ENCODE data around the gene ANKDD1B. TPM values are rescaled to one million over a fixed set of nuclear protein-coding genes. Genes with fewer than 3 reads are reported as not detected.

ANKDD1B gene
- total RNA-seq, 5 donors from 2014 or later (not counting 1 experiment from before 2014, with no cell fraction given) = 0.28 to 0.85 (median 0.33) TPM; not detected in 1

DNA sequence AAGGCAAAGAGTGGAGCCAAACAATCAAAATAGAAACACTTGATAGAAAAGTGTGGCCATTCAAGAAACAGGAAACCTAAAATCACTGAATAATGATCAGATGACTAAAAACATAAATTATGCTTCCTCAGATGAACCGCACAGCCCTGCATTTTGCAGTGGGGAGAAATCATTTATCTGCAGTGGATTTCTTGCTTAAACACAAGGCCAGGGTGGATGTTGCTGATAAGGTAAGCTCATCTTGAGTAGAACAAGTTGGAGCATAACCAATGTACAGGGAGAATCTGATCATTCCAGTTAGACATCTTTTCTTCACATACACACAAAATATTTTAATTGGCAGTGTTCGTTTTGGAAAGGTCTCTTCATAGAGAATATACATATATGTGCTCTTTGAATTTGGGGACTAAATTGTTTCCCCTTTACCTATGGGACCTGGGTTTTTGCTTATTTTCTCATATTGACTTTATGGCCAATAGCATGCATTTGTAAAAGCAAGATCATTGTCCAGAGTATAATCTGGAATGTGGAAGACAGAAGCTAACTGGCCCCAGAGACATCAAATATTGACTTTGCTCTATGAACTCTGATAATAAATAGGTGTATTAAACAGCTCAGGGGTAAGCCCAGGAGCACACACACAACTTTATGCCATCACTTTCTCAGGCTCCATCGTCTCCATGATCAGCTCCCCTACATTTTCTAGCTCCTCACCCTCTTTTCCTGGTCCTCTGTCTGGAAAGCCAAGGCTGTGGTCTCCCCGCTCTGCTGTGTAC is 9.1 kb downstream of the ANKDD1B start:
- no peak overlapping the region for H3K27ac ChIP-seq (ENCODE audit: low read length)
- H3K36me3 Mint-ChIP-seq = peaks cover 4% of the 10 kb centered on the region
- no peaks in the 10 kb centered on the region for H3K9me3 ChIP-seq
- no CpG with 5 or more reads among the region's 4 CpGs for WGBS (ENCODE audit: insufficient coverage)
- no peaks in the 10 kb centered on the region for H3K4me1 ChIP-seq (ENCODE audit: control insufficient read depth in 1 of 2, extremely low read depth in 1 of 2, insufficient read depth in 2 of 2, low read length in 2 of 2)
- no peak for ATAC-seq (replicated peaks in 1 of 4)
- DNase-seq = no peak
- ChIA-PET POLR2A (no interaction called here), CTCF (no interaction called here)
- no peaks in the 10 kb centered on the region for H3K27me3 Mint-ChIP-seq
- no peaks in the 10 kb centered on the region for H3K4me1 Mint-ChIP-seq
- no peaks in the 10 kb centered on the region for H3K27me3 ChIP-seq (replicated peaks in 1 of 2; ENCODE audit: control insufficient read depth in 2 of 2, extremely low read depth in 1 of 2, insufficient read depth in 2 of 2, low read length in 1 of 2)
- H3K27ac Mint-ChIP-seq = no peak overlapping the region
- H3K9me3 Mint-ChIP-seq = no peaks in the 10 kb centered on the region
- no peak overlapping the region for H3K4me3 ChIP-seq (ENCODE audit: control insufficient read depth in 1 of 2, extremely low read depth in 1 of 2, low read length in 1 of 2)
- no peaks in the 10 kb centered on the region for H3K36me3 ChIP-seq (ENCODE audit: control insufficient read depth in 2 of 2, extremely low read depth in 1 of 2, insufficient read depth in 1 of 2, low read length in 1 of 2)
- no peak overlapping the region for H3K4me3 Mint-ChIP-seq

DNA sequence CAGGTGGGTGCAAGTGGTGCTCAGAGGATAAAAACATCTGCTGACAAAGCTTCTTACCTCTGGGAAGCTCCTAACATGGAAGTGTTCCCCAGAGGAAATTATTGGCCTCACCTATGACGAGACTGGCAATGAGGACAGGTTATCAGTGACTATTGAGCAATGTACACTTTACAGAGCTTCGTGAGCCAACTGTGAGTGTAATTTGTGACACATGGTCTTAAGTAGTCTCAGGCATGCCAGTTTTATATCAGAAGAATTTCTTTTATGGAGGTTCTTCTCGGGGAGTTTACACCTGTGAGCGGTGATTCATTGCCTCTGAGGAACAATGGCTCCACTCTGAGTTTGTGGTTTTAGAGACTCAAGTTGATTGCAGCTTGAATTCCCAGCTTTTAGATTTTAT is 11.3 kb downstream of the ANKDD1B start:
- 100% methylated on average over 2 of the region's 4 CpGs for WGBS (ENCODE audit: insufficient coverage)
- H3K4me1 Mint-ChIP-seq = no peaks in the 10 kb centered on the region
- H3K4me3 Mint-ChIP-seq = no peak overlapping the region
- Histone ChIP-seq H3K9me3 (no peaks in the 10 kb centered on the region), H3K36me3 (ENCODE audit: control insufficient read depth in 2 of 2, extremely low read depth in 1 of 2, insufficient read depth in 1 of 2, low read length in 1 of 2) (no peaks in the 10 kb centered on the region), H3K4me3 (ENCODE audit: control insufficient read depth in 1 of 2, extremely low read depth in 1 of 2, low read length in 1 of 2) (no peak overlapping the region), H3K27ac (ENCODE audit: low read length) (no peak overlapping the region), H3K27me3 (replicated peaks in 1 of 2; ENCODE audit: control insufficient read depth in 2 of 2, extremely low read depth in 1 of 2, insufficient read depth in 2 of 2, low read length in 1 of 2) (no peaks in the 10 kb centered on the region), H3K4me1 (ENCODE audit: control insufficient read depth in 1 of 2, extremely low read depth in 1 of 2, insufficient read depth in 2 of 2, low read length in 2 of 2) (peaks cover 0 to 2% of the 10 kb centered on the region in 2 experiments)
- H3K27me3 Mint-ChIP-seq = no peaks in the 10 kb centered on the region
- ChIA-PET POLR2A (no interaction called here), CTCF (no interaction called here)
- peaks cover 4% of the 10 kb centered on the region for H3K36me3 Mint-ChIP-seq
- no peak overlapping the region for H3K27ac Mint-ChIP-seq
- ATAC-seq (replicated peaks in 1 of 4) (no peak), DNase-seq (no peak)
- H3K9me3 Mint-ChIP-seq = no peaks in the 10 kb centered on the region

DNA sequence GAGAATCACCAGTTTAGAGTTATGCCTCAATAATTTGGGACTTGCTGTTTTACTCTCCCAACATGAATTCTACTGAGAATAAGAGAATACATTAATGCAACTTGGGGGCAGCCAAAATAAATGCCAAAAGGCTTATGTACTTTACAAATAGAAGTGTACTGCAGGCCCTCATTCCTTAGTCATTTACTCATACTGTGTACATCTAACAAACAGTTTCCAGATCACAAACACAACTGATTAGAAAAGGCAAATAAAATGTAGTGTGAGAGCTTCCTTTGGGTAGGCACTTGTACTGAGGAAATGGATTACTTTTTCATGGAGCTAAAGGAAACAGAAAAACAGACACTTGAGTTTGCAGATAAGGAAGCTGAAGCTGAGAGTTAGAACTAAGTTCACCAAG is 12.6 kb downstream of the ANKDD1B start:
- Mint-ChIP-seq H3K4me3 (no peak overlapping the region), H3K36me3 (peaks cover 4% of the 10 kb centered on the region), H3K27me3 (no peaks in the 10 kb centered on the region), H3K27ac (no peak overlapping the region), H3K4me1 (no peaks in the 10 kb centered on the region), H3K9me3 (no peaks in the 10 kb centered on the region)
- DNase-seq (no peak), ATAC-seq (replicated peaks in 1 of 4) (no peak)
- Histone ChIP-seq H3K4me3 (ENCODE audit: control insufficient read depth in 1 of 2, extremely low read depth in 1 of 2, low read length in 1 of 2) (no peak overlapping the region), H3K4me1 (ENCODE audit: control insufficient read depth in 1 of 2, extremely low read depth in 1 of 2, insufficient read depth in 2 of 2, low read length in 2 of 2) (peaks cover 0 to 2% of the 10 kb centered on the region in 2 experiments), H3K9me3 (no peaks in the 10 kb centered on the region), H3K27me3 (replicated peaks in 1 of 2; ENCODE audit: control insufficient read depth in 2 of 2, extremely low read depth in 1 of 2, insufficient read depth in 2 of 2, low read length in 1 of 2) (no peaks in the 10 kb centered on the region), H3K27ac (ENCODE audit: low read length) (no peak overlapping the region), H3K36me3 (ENCODE audit: control insufficient read depth in 2 of 2, extremely low read depth in 1 of 2, insufficient read depth in 1 of 2, low read length in 1 of 2) (no peaks in the 10 kb centered on the region)
- ChIA-PET CTCF (no interaction called here), POLR2A (no interaction called here)

DNA sequence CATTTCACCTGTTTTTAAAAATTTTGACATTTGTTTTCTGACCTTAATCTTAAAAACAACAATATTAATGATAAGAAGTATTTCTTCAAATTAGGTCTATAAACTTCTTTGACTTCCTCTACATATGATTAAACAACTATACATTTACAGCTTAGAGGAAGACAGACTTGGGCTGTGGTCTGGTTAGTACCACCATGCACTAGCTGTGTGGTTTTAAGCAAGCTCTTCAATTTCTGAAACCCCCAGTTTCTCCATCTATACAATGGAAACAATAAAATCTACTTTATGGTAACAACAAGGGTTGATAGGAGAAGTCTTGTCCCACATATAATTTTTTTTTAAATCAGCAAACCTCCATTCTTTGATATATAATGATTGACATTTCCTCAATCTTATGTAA is 15.7 kb downstream of the ANKDD1B start:
- no peaks in the 10 kb centered on the region for H3K27me3 Mint-ChIP-seq
- no peaks in the 10 kb centered on the region for H3K4me1 Mint-ChIP-seq
- Histone ChIP-seq H3K4me3 (ENCODE audit: control insufficient read depth in 1 of 2, extremely low read depth in 1 of 2, low read length in 1 of 2) (no peak overlapping the region), H3K27me3 (replicated peaks in 1 of 2; ENCODE audit: control insufficient read depth in 2 of 2, extremely low read depth in 1 of 2, insufficient read depth in 2 of 2, low read length in 1 of 2) (no peaks in the 10 kb centered on the region), H3K27ac (ENCODE audit: low read length) (no peak overlapping the region), H3K36me3 (ENCODE audit: control insufficient read depth in 2 of 2, extremely low read depth in 1 of 2, insufficient read depth in 1 of 2, low read length in 1 of 2) (no peaks in the 10 kb centered on the region), H3K4me1 (ENCODE audit: control insufficient read depth in 1 of 2, extremely low read depth in 1 of 2, insufficient read depth in 2 of 2, low read length in 2 of 2) (peaks cover 0 to 2% of the 10 kb centered on the region in 2 experiments), H3K9me3 (no peaks in the 10 kb centered on the region)
- no peak overlapping the region for H3K27ac Mint-ChIP-seq
- H3K9me3 Mint-ChIP-seq = no peaks in the 10 kb centered on the region
- DNase-seq = no peak
- ChIA-PET CTCF (no interaction called here), POLR2A (no interaction called here)
- ATAC-seq (replicated peaks in 1 of 4) = no peak
- H3K36me3 Mint-ChIP-seq = no peaks in the 10 kb centered on the region
- H3K4me3 Mint-ChIP-seq = no peak overlapping the region

DNA sequence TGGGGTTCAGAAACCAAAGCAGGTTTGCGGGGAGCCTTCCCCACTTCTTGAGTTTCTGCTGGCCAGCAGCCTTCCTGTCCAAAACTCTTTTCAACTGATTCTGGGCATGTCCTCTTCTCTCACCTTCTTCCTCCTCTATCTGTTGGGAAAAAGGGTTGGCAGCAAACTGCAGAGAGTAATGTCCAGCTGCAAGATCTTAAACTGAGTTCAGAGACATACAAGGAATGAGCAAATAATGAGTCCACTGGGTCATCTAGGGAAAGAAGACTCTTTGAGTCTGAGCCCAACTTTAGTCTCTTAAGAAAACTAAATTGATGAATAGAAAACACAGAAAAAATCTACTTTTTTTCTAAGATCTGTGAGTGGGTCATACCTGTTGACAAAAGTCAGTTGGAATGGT is 16.5 kb downstream of the ANKDD1B start:
- no peaks in the 10 kb centered on the region for H3K9me3 Mint-ChIP-seq
- Histone ChIP-seq H3K27me3 (replicated peaks in 1 of 2; ENCODE audit: control insufficient read depth in 2 of 2, extremely low read depth in 1 of 2, insufficient read depth in 2 of 2, low read length in 1 of 2) (no peaks in the 10 kb centered on the region), H3K27ac (ENCODE audit: low read length) (no peak overlapping the region), H3K36me3 (ENCODE audit: control insufficient read depth in 2 of 2, extremely low read depth in 1 of 2, insufficient read depth in 1 of 2, low read length in 1 of 2) (no peaks in the 10 kb centered on the region), H3K4me1 (ENCODE audit: control insufficient read depth in 1 of 2, extremely low read depth in 1 of 2, insufficient read depth in 2 of 2, low read length in 2 of 2) (peaks cover 0 to 2% of the 10 kb centered on the region in 2 experiments), H3K9me3 (no peaks in the 10 kb centered on the region), H3K4me3 (ENCODE audit: control insufficient read depth in 1 of 2, extremely low read depth in 1 of 2, low read length in 1 of 2) (no peak overlapping the region)
- ChIA-PET CTCF (interaction anchor here in 1 of 2 donors (0.5 kb wide), 1 partner anchor 166 kb away, joined by 6 read pairs; no protein-coding TSS in a partner anchor), POLR2A (no interaction called here)
- WGBS (ENCODE audit: insufficient coverage) = no CpG with 5 or more reads among the region's 1 CpG
- H3K4me3 Mint-ChIP-seq = no peak overlapping the region
- H3K4me1 Mint-ChIP-seq = no peaks in the 10 kb centered on the region
- ATAC-seq (replicated peaks in 1 of 4) (no peak), DNase-seq (no peak)
- H3K36me3 Mint-ChIP-seq = no peaks in the 10 kb centered on the region
- no peaks in the 10 kb centered on the region for H3K27me3 Mint-ChIP-seq
- no peak overlapping the region for H3K27ac Mint-ChIP-seq

DNA sequence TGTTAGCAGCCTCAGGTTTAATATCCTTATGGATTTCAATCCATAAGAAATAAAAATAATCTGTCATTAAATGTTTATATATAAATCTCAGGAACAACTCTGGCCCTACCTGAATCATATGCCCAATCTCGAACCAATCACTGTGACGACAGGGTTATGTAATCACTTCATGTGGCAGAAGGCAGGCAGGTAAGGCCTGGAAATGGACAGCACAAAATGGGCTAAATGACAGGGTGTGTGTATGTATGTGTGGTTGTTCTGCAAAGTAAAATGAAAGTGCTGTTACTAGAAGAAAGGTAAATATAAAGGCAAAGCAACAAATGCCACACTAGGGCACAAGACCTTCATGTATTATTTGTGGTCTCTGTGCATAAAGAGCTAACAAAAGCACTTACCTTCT is 19.6 kb downstream of the ANKDD1B start:
- peaks cover 0 to 2% of the 10 kb centered on the region in 2 experiments for H3K4me1 ChIP-seq (ENCODE audit: control insufficient read depth in 1 of 2, extremely low read depth in 1 of 2, insufficient read depth in 2 of 2, low read length in 2 of 2)
- Mint-ChIP-seq H3K36me3 (peaks cover 3% of the 10 kb centered on the region), H3K27ac (no peak overlapping the region), H3K27me3 (no peaks in the 10 kb centered on the region), H3K9me3 (no peaks in the 10 kb centered on the region), H3K4me3 (no peak overlapping the region), H3K4me1 (no peaks in the 10 kb centered on the region)
- ChIA-PET CTCF (interaction anchor here in 1 of 2 donors (0.6 kb wide), 1 partner anchor 1169 kb away, joined by 4 read pairs; no protein-coding TSS in a partner anchor), POLR2A (interaction anchor here in 1 of 2 donors (0.7 kb wide), 1 partner anchor 1665 kb away, joined by 3 read pairs; no protein-coding TSS in a partner anchor)
- no peaks in the 10 kb centered on the region for H3K27me3 ChIP-seq (replicated peaks in 1 of 2; ENCODE audit: control insufficient read depth in 2 of 2, extremely low read depth in 1 of 2, insufficient read depth in 2 of 2, low read length in 1 of 2)
- ATAC-seq (replicated peaks in 1 of 4) (no peak), DNase-seq (no peak)
- 100% methylated on average over 1 of the region's 2 CpGs for WGBS (ENCODE audit: insufficient coverage)
- H3K4me3 ChIP-seq (ENCODE audit: control insufficient read depth in 1 of 2, extremely low read depth in 1 of 2, low read length in 1 of 2) = no peak overlapping the region
- no peaks in the 10 kb centered on the region for H3K9me3 ChIP-seq
- H3K27ac ChIP-seq (ENCODE audit: low read length) = no peak overlapping the region
- no peaks in the 10 kb centered on the region for H3K36me3 ChIP-seq (ENCODE audit: control insufficient read depth in 2 of 2, extremely low read depth in 1 of 2, insufficient read depth in 1 of 2, low read length in 1 of 2)

Data from T-cell (primary cell).